Measurements from ENCODE around the gene TFIP11.
"Not testable (repeated sequence)": the region's sequence is repeated elsewhere in the genome, so short reads cannot be mapped to it uniquely, and the experiment has no call there.

The TFIP11 gene

DNA sequence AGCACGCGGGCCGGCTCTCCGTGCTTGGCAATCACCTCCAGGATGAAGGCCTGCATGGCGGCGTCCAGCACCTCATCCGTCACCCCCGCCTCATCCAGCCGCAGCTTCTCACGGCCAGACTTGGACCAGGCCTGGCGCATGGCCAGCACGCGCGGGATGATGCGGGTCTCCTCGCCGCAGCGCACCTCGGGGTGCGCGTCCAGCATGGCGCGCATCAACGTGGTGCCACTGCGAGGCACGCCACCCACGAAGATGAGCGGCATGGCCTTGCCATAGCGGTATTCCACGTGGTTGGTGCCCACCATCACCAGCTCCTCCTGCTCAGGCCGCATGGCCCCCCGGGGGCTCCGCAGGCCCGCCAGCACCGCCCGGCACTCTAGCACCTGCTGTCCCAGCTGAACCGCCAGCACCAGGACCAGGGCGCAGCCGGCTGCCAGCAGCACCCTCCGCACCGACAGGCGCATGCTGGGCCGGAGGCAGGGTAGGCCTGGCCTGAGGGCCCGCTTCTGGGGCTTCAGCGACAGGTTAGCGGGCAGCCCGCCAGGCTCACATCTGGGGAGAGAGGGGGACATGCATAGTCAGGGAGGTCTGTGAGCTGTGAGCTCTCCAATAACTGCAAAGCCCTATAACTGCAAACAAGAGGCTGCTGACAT, 29.0 kb upstream of the TFIP11 start:
- DNase-seq (ENCODE audit: low read depth, low spot score): no peak

GRCh38 chr22:26540119-26540518, 27.8 kb upstream of the TFIP11 start:
- no peak for DNase-seq (ENCODE audit: low read depth, low spot score)

DNA sequence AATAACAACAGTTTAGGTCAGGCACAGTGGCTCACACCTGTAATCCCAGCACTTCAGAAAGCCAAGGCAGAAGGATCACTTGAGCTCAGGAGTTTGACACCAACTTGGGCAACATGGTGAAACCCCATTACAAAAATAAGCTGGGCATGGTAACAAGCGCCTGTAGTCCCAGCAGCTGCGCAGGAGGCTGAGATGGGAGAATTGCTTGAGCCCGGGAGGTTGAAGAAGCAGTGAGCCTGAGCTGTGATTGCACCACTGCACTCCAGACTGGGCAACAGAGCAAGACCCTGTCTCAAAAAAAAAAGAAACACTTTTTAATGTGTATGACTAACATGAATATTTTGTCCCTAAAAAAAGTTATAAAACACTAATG, 24.5 kb upstream of the TFIP11 start:
- DNase-seq (ENCODE audit: low read depth, low spot score): no peak

GRCh38 chr22:26536056-26536761, 23.9 kb upstream of the TFIP11 start:
- DNase-seq (ENCODE audit: low read depth, low spot score): no peak

DNA sequence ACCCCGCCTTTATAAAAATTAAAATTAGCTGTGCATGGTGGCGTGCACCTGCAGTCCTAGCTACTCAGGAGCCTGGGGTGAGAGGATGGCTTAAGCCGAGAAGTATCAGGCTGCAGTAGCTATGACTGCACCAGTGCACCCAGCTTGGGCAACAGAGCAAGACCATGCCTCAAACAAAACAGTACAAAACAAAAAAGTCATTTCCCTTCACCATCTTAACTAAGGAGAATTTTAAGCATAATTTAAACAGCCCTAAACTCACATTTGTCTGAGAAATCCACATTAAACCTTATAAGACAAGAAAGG, 23.3 kb upstream of the TFIP11 start:
- DNase-seq (ENCODE audit: low read depth, low spot score): no peak

DNA sequence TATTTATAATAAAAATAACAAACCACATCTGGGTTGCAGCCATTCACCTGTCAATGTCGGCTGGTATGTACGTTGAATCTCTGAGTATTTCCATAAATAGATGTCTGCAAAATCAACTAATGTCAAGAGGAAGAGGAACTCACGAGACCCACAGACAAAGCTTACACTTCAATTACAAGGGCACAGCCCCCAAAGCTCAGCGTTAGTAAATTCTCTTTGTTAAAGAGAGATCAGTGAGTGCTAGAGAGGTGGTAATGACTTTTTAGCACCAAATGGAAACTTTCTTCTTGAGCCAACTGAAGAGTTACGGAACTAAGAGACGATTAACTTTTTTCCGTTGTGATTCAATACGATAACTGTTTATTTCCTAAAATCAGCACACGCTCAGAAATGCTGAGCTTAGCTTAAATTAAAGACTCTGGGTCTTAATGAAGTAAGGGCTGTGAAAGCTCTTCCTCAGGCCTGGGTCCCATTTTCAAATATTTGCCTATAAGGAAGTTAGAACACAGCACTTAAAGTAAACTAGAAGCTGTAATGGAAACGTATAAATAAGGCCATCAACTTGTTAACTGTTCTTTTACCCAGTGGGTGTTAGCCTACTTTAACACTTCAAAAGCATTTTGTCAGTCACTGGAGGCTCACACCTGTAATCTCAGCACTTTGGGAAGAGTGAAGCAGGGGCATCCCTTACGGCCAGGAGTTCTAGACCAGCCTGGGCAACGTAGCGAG, 22.8 kb upstream of the TFIP11 start:
- DNase-seq (ENCODE audit: low read depth, low spot score): no peak

DNA sequence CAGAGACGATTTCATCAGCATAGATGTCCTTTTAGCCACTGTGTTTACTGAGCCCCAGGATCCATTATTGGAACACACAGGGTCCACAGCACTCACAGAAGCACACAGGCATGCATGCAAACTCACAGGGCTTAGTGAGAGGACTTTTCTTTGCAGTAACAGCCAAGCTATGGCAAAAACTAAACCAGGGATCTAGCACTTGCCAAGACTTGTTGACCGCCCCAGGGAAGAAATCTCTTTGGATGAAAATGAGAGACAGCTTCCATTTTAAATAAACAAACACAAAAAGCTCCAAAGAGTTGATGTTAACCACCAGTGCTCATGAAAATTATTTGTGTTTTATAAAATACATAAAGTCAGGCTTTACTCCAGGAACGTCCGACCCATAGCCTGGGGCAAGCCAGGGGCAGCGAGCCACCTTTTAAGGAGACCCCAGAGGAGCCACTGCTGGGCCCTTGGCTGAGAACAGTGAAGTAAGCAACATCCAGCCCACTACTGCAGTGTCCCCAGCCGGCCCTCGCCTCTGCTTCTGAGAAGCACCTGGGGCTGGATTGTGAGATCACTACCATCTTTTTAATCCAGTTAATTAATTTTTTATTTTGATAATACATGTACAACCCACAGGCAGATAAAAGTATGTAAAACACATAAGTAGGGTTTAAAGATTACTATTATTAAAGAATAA, 22.0 kb upstream of the TFIP11 start:
- DNase-seq (ENCODE audit: low read depth, low spot score): no peak

DNA sequence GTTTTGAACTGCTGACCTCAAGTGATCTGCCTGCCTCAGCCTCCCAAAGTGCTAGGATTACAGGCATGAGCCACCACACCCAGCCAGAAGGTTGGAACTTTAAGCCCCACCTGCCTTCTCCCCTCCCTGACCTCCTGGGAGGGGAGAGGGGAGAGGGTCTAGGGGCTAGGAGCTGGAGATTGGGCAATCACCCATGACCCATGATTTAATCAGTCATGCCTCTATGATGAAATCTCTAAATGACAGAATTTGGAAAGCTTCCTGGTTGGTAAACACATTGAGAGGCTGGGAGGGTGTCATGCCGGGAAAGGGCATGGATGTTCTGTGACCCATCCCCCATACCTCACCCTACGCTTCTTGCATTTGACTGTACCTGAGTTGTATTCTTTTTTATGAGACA, 17.1 kb upstream of the TFIP11 start:
- DNase-seq (ENCODE audit: low read depth, low spot score): no peak

DNA sequence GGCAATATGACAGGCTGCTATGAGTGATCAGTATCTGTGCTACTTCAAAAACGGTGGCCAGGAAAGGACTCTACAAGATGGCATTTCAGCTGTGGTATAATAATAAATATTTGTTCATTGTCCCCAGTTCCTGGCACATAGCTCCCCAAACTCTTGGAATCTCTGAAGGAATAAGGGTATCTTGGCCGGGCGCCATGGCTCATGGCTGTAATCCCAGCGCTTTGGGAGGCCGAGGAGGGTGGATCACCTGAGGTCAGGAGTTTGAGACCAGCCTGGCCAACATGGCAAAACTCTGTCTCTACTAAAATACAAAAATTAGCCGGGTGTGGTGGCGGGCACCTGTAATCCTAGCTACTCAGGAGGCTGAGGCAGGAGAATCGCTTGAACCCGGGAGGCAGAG, 16.2 kb upstream of the TFIP11 start:
- DNase-seq (ENCODE audit: low read depth, low spot score): not testable (repeated sequence)

GRCh38 chr22:26527574-26528465, 15.5 kb upstream of the TFIP11 start:
- DNase-seq (ENCODE audit: low read depth, low spot score): no peak

GRCh38 chr22:26527167-26527566, 14.9 kb upstream of the TFIP11 start:
- DNase-seq (ENCODE audit: low read depth, low spot score): no peak

- no peak for DNase-seq (ENCODE audit: low read depth, low spot score)
Measured at GRCh38 chr22:26525946-26526564, 13.8 kb upstream of the TFIP11 start.

- DNase-seq (ENCODE audit: low read depth, low spot score): no peak
Measured at GRCh38 chr22:26524870-26525269, 12.6 kb upstream of the TFIP11 start.

- DNase-seq (ENCODE audit: low read depth, low spot score): no peak
Measured at GRCh38 chr22:26522592-26522991, 10.3 kb upstream of the TFIP11 start.

GRCh38 chr22:26522012-26522411, 9.7 kb upstream of the TFIP11 start:
- no peak for DNase-seq (ENCODE audit: low read depth, low spot score)

DNA sequence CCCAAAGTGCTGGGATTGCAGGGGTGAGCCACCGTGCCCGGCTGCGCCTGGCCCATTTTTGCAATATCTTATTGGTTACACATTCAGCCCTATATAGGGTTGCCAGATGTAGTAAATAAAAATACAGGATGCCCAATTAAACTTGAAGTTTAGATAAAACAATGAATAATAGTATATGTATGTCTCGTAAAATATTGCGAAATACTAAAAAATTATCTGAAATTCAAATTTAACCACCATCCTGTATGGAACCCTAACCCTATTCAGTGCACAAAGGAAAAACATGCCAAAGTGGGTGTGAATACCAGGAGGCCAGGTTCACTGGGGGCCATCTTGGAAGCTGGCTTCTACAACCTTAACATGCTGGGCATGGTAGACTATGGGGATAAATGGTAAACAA, 5.2 kb upstream of the TFIP11 start:
- no peak for DNase-seq (ENCODE audit: low read depth, low spot score)

- DNase-seq (ENCODE audit: low read depth, low spot score): no peak
Measured at GRCh38 chr22:26516503-26516902, 4.2 kb upstream of the TFIP11 start.

- no peak for DNase-seq (ENCODE audit: low read depth, low spot score)
Measured at GRCh38 chr22:26515931-26516330, 3.7 kb upstream of the TFIP11 start.

DNA sequence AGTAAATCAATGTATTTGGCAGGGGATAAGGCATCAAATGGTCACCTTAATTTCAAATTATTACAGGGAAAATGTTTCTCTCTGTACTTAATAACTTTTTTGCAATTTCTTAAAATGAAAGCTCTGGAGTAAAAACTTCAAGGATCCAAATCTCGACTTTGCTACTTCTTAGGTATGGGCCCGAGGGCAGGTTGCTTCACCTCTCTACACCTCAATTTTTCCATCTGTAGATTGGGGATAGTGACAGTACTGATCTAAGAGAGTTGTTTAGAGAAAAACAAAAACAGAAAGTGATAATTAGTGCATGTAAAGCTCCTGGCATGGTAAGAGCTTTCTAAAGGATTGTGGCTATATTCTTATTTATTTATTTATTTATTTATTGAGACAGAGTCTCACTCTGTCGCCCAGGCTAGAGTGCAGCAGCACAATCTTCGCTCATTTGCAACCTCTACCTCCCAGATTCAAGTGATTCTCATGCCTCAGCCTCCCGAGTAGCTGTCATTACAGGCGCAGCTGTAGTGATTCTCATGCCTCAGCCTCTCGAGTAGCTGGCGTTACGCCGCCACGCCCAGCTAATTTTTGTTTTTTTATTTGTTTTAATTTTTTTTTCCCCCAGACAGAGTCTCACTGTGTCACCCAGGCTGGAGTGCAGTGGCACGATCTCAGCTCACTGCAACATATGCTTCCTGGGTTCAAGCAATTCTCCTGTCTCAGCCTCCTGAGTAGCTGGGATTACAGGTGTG, 2.3 kb upstream of the TFIP11 start:
- no peak for DNase-seq (ENCODE audit: low read depth, low spot score)

DNA sequence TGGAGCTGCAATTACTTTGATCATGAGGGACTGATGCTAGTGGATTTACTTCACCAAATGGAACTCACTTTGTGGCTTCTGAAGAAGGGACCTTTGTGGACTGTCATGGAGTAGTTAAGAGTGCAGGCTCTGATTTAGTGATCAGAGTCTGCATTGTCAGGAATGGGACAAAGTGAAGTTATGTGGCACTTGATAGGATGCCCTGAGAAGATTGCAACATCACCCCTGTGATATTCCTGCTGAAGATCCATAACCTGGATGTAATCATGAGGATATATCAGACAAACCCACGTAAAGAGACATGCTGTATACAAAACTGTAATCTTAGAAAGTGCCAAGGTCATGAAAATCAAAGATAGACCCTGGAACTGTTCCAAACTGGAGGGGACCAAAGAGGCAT, 1.6 kb upstream of the TFIP11 start:
- no peak for DNase-seq (ENCODE audit: low read depth, low spot score)
